ENCODE measurements around the gene ADCY2.

ADCY2 gene

GRCh38 chr5:7597059-7597642 lies 201.2 kb downstream of the ADCY2 start:
- TF ChIP-seq CTCF (IDR thresholded peaks at IDR 0.05; ENCODE audit: low read depth, low read length, poor library complexity, severe bottlenecking): no peak
- no peak for TF ChIP-seq EZH2phosphoT487 (IDR thresholded peaks at IDR 0.05; ENCODE audit: borderline replicate concordance, low read length)
- Histone ChIP-seq H3K9me3 (ENCODE audit: control insufficient read depth, insufficient read depth, low read length) (no peaks in the 10 kb centered on the region), H3K9me2 (replicated peaks; ENCODE audit: control insufficient read depth, low read length) (no peaks in the 10 kb centered on the region), H3K27me3 (ENCODE audit: control insufficient read depth, low read length) (no peaks in the 10 kb centered on the region), H3F3A (ENCODE audit: control insufficient read depth, insufficient read depth) (no peaks in the 10 kb centered on the region), H3K4me1 (ENCODE audit: control insufficient read depth, low read length) (no peaks in the 10 kb centered on the region), H3K4me3 (ENCODE audit: low read length) (no peak overlapping the region), H4K20me1 (ENCODE audit: control insufficient read depth, insufficient read depth, low read depth, low read length) (no peaks in the 10 kb centered on the region), H3K79me2 (ENCODE audit: control insufficient read depth, low read length) (no peaks in the 10 kb centered on the region), H3K36me3 (ENCODE audit: control insufficient read depth, low read length) (no peaks in the 10 kb centered on the region), H3K27ac (ENCODE audit: low read depth, low read length) (no peak overlapping the region), H3K4me2 (ENCODE audit: low read length) (no peak overlapping the region)

GRCh38 chr5:7606840-7607465 lies 211.0 kb downstream of the ADCY2 start:
- H3K4me2 ChIP-seq (ENCODE audit: low read length): no peak overlapping the region
- H3K9me3 ChIP-seq (ENCODE audit: control insufficient read depth, insufficient read depth, low read length): no peaks in the 10 kb centered on the region

GRCh38 chr5:7608772-7609171 lies 212.8 kb downstream of the ADCY2 start:
- H3K79me2 ChIP-seq (ENCODE audit: control insufficient read depth, low read length): no peaks in the 10 kb centered on the region
- H3K4me2 ChIP-seq (ENCODE audit: low read length): no peak overlapping the region
- H3K36me3 ChIP-seq (ENCODE audit: control insufficient read depth, low read length): no peaks in the 10 kb centered on the region
- H3K9me3 ChIP-seq (ENCODE audit: control insufficient read depth, insufficient read depth, low read length): no peaks in the 10 kb centered on the region
- no peaks in the 10 kb centered on the region for H3K4me1 ChIP-seq (ENCODE audit: control insufficient read depth, low read length)
- no peaks in the 10 kb centered on the region for H3F3A ChIP-seq (ENCODE audit: control insufficient read depth, insufficient read depth)
- H3K4me3 ChIP-seq (ENCODE audit: low read length): no peak overlapping the region
- H3K9me2 ChIP-seq (replicated peaks; ENCODE audit: control insufficient read depth, low read length): no peaks in the 10 kb centered on the region
- TF ChIP-seq EZH2phosphoT487 (IDR thresholded peaks at IDR 0.05; ENCODE audit: borderline replicate concordance, low read length) (no peak), CTCF (IDR thresholded peaks at IDR 0.05; ENCODE audit: low read depth, low read length, poor library complexity, severe bottlenecking) (no peak)
- no peaks in the 10 kb centered on the region for H4K20me1 ChIP-seq (ENCODE audit: control insufficient read depth, insufficient read depth, low read depth, low read length)
- H3K27ac ChIP-seq (ENCODE audit: low read depth, low read length): no peak overlapping the region
- no peaks in the 10 kb centered on the region for H3K27me3 ChIP-seq (ENCODE audit: control insufficient read depth, low read length)

More at GRCh38 chr5:7606840-7607465, 211.0 kb downstream of the ADCY2 start:
- Histone ChIP-seq H3K9me2 (replicated peaks; ENCODE audit: control insufficient read depth, low read length) (no peaks in the 10 kb centered on the region), H3K79me2 (ENCODE audit: control insufficient read depth, low read length) (no peaks in the 10 kb centered on the region), H4K20me1 (ENCODE audit: control insufficient read depth, insufficient read depth, low read depth, low read length) (no peaks in the 10 kb centered on the region), H3K27ac (ENCODE audit: low read depth, low read length) (no peak overlapping the region), H3K4me1 (ENCODE audit: control insufficient read depth, low read length) (no peaks in the 10 kb centered on the region), H3K36me3 (ENCODE audit: control insufficient read depth, low read length) (no peaks in the 10 kb centered on the region), H3F3A (ENCODE audit: control insufficient read depth, insufficient read depth) (no peaks in the 10 kb centered on the region), H3K4me3 (ENCODE audit: low read length) (no peak overlapping the region), H3K27me3 (ENCODE audit: control insufficient read depth, low read length) (no peaks in the 10 kb centered on the region)
- TF ChIP-seq EZH2phosphoT487 (IDR thresholded peaks at IDR 0.05; ENCODE audit: borderline replicate concordance, low read length) (no peak), CTCF (IDR thresholded peaks at IDR 0.05; ENCODE audit: low read depth, low read length, poor library complexity, severe bottlenecking) (no peak)

Measured in DOHH2 (cell line).